ENCODE measurements around the gene HJV.

The HJV gene

GRCh38 chr1:145994391-145995120, 27.0 kb downstream of the HJV start:
- no peak for FAIRE-seq
- DNase-seq (ENCODE audit: insufficient read length, low spot score): no peak

GRCh38 chr1:145993618-145994390, 27.7 kb downstream of the HJV start:
- DNase-seq (ENCODE audit: insufficient read length, low spot score): no peak
- FAIRE-seq: no peak

- FAIRE-seq: no peak
- no peak for DNase-seq (ENCODE audit: insufficient read length, low spot score)
These were observed 28.4 kb downstream of the HJV start for GRCh38 chr1:145992958-145993617.

GRCh38 chr1:145992502-145992936, 29.0 kb downstream of the HJV start:
- DNase-seq (ENCODE audit: insufficient read length, low spot score) (no peak), FAIRE-seq (no peak)

- FAIRE-seq (no peak), DNase-seq (ENCODE audit: insufficient read length, low spot score) (no peak)
These were observed 29.7 kb downstream of the HJV start for GRCh38 chr1:145991735-145992412.

GRCh38 chr1:145990249-145990855, 31.2 kb downstream of the HJV start:
- no peak for FAIRE-seq

GRCh38 chr1:145988773-145989172, 32.8 kb downstream of the HJV start:
- DNase-seq (ENCODE audit: insufficient read length, low spot score) (no peak), FAIRE-seq (no peak)

More at GRCh38 chr1:145990249-145990855, 31.2 kb downstream of the HJV start:
- no peak for DNase-seq (ENCODE audit: insufficient read length, low spot score)

- no peak for FAIRE-seq
- DNase-seq (ENCODE audit: insufficient read length, low spot score): no peak
These were observed 33.6 kb downstream of the HJV start for GRCh38 chr1:145987926-145988325.

GRCh38 chr1:145986551-145986950, 35.0 kb downstream of the HJV start:
- FAIRE-seq (no peak), DNase-seq (ENCODE audit: insufficient read length, low spot score) (no peak)

GRCh38 chr1:145985502-145986439, 35.8 kb downstream of the HJV start:
- FAIRE-seq (no peak), DNase-seq (ENCODE audit: insufficient read length, low spot score) (no peak)

- FAIRE-seq (no peak), DNase-seq (ENCODE audit: insufficient read length, low spot score) (no peak)
These were observed 36.4 kb downstream of the HJV start for GRCh38 chr1:145985129-145985501.

GRCh38 chr1:145983960-145984830, 37.3 kb downstream of the HJV start:
- DNase-seq (ENCODE audit: insufficient read length, low spot score): no peak
- no peak for FAIRE-seq

GRCh38 chr1:145983206-145983675, 38.3 kb downstream of the HJV start:
- FAIRE-seq: no peak
- DNase-seq (ENCODE audit: insufficient read length, low spot score): no peak

- DNase-seq (ENCODE audit: insufficient read length, low spot score) (no peak), FAIRE-seq (no peak)
These were observed 39.4 kb downstream of the HJV start for GRCh38 chr1:145982010-145982723.

- FAIRE-seq (no peak), DNase-seq (ENCODE audit: insufficient read length, low spot score) (no peak)
These were observed 41.0 kb downstream of the HJV start for GRCh38 chr1:145980457-145980994.

- no peak for FAIRE-seq
- no peak for DNase-seq (ENCODE audit: insufficient read length, low spot score)
These were observed 41.6 kb downstream of the HJV start for GRCh38 chr1:145979746-145980456.
